Inflammatory macrophage treated with lipopolysaccharide for 4 hours (primary cell): ENCODE results near the gene CLIC1.

Source experiments
- DNase-seq: peaks from one replicate; pipeline ENCODE4 v3.0.0-alpha.2; 2020

The CLIC1 gene

DNA sequence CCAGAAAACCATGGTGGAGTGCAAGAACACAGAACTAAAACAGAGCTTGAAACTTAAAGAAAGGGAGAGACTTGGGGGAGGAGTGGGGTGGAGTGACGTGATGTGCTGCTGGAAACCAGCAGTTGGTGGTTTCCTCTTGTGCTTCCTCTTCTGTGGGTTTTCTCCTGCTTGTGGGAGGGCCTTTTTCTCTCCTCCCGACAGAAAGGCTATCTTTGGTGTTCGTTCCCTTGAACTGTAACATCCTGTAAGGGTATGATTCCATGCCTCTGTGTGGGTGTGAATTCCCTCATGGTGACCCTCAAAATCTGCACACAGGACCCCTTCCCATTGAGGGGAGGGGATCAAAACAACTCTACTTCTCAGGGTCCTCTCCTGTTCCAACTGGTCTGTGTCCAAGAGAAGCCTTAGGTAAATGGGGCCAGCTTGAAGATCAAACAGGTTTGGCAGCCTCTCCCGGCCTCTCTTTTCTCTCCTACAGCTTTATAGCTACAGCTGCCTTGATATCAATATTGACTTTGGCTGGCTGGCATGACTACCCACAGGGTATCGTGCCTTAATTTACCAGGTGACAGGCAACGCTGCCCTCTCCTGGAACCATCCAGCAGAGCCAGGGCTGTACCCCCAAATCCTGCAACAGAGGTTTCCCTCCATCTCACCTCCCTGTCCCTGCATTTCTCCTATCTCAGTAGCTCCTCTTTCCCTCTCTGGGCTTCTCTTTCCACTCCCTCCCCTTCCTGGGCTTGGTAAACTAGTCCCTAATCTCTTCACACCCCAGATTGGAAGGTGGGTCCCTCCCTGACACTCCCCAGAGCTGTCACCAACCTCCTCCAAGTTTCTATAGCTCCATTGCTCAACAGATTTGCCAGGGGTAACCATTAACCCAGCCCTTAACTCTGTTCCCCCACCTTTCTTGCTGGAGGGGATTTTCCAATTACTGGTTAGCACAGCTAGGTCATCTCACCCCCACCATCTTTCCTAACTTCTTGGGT is 2.0 kb upstream of the CLIC1 start:
- DNase-seq = peak; percentile 95

DNA sequence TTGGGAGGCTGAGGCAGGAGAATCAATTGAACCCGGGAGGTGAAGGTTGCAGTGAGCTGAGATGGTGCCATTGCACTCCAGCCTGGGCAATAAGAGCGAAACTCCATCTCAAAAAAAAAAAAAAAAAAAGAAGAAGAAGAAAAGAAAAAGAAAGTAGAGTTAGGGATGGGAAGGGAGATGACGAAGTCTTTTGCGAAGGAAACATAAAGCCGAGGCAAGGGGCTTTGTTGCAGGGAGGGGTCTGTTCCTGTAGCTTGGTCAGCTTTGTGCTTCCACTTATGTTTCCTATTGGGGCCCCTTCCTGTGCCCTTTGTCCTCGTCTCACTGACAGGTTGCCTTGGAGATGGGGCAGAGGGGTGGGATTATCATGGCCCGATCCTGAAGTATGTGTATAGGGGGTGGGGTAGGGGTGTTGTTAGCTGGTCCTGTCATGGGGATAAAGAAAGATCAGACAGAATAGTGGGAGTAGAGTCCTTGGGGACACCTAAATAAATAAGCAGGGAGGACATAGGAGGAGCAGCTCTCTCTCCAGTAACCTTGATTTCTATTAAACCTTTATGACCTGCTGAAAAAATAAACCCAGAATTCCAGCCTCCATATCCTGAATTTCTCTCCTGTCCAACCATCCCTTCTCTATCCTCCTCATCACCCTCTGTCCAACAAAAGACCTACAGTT is 1.1 kb upstream of the CLIC1 start:
- DNase-seq = peak; percentile 80

DNA sequence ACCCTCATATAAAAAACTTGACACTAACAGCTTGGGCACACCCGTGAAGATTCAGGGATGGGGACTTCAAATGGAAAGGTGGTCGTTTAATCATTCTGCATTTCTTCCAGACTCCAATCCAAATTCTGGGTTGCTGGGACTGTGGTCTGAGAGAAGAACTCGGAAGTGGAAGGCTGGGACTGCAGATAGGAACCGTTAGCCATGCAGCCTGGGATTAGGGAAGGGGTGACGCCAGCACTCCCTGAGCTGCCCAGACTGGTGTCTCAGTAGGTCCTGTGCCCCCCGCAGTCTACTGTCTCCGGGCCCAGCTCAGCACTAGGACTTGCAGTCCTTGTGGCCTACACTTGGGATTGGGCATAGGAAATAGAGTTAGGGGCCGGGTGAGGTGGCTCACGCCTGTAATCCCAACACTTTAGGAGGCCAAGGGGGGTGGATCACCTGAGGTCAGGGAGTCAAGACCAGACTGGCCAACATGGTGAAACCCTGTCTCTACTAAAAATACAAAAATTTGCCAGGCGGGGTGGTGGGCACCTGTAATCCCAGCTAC is 511 bp upstream of the CLIC1 start:
- peak; percentile 50 for DNase-seq

DNA sequence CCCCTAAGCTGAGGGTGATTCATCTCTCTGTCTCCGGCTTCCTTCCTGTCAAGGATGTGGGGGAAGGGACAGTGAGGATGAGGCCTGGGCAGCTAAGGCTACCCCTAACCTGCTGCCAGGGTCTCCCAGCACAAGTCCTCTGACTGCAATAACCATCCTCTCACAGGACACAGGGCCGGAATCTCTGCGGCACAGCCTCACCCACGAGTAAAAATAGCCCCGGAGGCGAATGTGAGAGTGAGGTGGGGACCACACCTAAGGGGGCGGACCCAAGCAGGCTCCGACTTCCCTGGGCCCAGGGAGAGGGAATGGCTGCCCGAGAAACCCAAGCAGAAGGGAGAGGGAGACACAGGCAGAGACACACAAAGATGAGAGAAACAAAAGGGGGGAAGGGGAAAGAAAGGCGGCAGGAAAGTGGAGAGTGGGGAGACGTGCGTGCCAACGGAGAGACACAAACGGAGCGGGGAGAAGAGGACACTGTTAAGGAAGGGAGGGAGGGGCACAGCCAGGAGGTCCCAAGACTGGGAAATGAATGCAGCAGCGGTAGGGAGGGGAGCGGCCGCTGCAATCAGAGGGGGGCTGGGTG is 1.4 kb downstream of the CLIC1 start:
- DNase-seq = peak; percentile 88

DNA sequence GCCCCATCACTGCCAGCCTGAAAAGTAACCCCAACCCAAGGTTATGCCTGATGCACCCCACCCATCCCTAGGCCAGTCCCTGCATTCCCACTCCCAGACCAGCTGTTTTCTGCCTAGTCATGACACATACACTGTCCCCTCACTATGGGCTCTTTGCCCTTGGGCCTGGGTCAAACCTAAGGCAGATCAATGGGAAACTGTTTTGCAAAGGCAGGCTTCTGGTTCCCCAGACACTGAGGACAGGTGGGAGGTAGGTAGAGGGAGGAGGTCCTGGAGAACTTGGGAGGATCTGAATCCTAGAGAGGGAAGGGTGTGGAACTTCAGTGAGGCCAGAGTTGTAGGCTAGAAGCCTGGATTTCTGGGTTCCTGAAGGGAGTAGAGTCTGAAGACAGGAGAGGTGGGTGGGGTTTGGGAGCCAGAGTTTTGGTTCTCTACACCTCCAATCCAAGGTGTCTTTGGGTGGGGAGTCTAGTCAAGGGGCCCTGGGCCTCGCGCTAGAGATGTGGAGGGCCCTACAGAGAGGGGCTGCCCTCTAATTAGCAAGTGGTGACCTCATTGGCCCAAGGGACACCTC is 2.0 kb downstream of the CLIC1 start:
- DNase-seq = no peak

DNA sequence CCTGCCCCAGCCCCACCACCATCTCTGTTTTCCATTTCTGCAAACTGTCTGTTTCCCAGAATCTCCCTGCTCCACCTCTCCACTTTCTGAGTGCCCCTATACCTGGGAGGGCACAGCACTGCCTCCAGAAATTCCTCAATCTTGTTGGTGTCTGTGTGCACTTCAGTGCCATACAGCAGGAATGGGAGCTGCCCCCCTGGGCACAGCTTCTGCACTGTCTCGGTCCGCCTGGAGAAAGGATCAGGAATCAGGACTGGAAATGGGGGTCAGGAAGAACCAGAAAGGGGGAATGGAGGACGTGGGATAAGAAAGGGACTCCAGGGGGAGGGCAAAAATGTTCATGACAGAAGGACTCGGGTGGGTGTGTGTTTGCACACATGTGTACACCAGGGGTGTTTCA is 2.6 kb downstream of the CLIC1 start:
- no peak for DNase-seq

GRCh38 chr6:31732029-31732428 is 4.3 kb downstream of the CLIC1 start:
- DNase-seq = no peak

DNA sequence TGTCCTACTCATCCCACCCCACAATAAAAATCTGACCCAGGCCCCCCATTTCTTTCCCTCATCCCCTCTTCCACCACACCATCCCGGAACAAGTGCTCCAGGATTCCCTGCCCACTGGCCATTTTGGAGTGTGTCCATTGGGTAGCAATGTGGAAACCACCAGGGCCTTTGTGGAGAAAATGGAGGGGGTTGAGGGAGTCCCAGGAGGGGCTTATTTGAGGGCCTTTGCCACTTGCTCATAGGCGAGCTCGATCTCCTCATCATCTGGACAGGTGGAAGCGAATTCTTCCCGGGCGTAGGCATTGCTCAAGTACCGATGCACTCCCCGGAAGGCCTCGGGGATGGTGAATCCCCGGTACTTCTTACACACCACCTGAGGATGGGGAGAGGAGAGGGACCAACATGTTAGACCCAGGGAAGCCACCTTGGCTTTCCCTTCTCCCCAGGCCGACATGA is 5.7 kb downstream of the CLIC1 start:
- DNase-seq = no peak

DNA sequence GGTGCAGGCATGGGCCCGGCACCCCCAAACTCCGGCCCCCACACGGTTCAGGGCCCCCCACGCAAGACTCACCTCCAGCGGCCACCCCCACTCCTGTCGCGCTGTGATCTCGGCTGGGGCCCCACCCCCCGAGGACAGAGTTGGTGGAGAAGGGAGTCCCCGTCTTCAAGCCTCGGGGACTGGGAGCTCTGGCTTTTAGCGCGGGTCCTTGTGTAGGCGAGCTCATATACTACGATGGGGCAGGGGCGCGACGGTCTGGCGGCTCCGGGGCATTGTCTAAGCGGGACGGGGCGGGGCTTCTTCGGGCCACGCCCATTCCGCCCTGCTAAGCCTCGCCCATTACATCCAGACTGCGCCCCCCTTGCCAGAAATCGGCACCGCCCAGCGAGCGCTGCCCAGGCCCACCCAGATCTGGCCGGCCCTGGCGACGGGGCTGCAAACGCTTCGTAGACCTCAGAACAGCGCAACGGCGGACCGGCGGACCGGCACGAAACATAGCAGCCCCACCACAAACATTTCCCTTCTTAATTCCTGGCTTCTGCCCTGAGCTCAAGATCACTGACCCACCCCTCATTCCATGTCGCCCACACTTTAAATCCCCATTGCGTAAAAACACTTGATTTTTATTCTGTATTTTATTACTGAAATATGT is 6.2 kb downstream of the CLIC1 start:
- DNase-seq = peak; percentile 80

GRCh38 chr6:31729515-31729978 is 6.8 kb downstream of the CLIC1 start:
- peak; percentile 87 for DNase-seq

- no peak for DNase-seq
Observed at GRCh38 chr6:31728767-31729514, 7.4 kb downstream of the CLIC1 start, which contains the start of gene DDAH2. Gene DDAH2 (minus strand): TSS chr6:31729299. CDS start chr6:31729161, 138 bp downstream.

- DNase-seq = no peak
Observed at GRCh38 chr6:31727717-31728671, 8.3 kb downstream of the CLIC1 start.

DNA sequence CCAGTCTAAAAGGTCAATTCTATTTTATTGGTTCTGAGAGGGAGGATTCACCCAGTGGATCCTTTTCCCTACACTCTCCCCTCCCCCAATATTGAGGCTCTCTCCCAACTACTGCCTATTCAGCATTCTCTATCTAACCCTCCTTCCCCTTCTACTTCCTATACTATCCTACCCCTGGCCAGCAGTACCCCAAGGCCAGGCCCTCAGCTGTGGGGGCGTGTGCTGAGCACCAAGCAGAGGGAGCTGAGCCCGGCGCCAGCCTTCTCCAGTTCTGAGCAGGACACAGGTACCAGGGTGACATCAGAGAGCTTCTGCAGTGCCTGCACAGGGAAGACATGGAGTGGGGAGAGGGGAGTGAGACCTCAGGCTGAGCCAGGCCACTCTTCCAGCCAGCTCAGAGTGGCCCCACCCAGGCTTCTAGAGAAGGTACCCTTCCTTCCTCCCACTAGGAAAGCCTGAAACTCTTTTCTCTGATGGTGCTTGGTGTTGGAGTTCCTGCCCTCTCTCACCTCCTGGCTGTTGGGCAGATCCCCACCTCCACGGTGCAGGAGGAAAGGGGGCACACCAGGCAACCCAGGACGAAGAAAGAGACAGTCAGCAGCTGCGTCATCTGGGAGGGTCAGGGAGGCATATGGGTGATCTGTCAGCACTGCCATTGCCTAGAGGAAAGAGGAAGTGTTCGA is 9.2 kb downstream of the CLIC1 start:
- DNase-seq = peak; percentile 94

- DNase-seq = peak; percentile 96
Observed at GRCh38 chr6:31725502-31726350, 10.6 kb downstream of the CLIC1 start.

DNA sequence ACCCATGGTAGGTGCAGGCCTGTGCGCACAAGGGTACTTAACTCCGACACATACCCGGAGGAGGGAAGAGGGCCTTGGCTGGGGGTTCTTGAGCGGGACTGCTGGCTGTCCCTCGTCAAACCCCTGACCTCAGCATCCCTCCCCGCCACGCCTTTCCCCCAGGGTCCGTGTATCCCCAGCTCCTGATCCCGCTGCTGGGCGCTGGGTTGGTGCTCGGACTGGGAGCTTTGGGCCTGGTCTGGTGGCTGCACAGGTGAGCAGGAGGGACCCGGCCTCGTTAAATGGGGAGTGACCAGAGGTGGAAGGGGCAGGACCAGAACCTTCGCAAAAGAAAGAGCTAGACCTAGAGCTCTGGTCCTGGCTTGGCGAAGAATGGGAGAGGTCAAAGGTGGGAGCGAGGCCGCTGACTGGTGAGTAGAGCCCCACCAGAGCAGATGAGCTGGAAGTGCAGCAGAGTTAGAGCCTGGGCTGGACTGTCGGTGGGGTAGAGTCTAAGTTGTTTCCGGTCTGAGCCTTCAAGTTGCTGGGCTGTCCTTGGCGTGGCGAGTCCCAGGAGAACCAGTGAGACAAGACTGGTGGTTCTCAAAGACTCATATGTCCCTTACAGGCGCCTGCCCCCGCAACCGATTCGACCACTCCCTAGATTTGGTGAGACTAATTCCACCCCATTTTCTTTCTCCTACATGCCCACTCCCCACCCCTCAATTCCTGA is 12.2 kb downstream of the CLIC1 start:
- DNase-seq = no peak

DNA sequence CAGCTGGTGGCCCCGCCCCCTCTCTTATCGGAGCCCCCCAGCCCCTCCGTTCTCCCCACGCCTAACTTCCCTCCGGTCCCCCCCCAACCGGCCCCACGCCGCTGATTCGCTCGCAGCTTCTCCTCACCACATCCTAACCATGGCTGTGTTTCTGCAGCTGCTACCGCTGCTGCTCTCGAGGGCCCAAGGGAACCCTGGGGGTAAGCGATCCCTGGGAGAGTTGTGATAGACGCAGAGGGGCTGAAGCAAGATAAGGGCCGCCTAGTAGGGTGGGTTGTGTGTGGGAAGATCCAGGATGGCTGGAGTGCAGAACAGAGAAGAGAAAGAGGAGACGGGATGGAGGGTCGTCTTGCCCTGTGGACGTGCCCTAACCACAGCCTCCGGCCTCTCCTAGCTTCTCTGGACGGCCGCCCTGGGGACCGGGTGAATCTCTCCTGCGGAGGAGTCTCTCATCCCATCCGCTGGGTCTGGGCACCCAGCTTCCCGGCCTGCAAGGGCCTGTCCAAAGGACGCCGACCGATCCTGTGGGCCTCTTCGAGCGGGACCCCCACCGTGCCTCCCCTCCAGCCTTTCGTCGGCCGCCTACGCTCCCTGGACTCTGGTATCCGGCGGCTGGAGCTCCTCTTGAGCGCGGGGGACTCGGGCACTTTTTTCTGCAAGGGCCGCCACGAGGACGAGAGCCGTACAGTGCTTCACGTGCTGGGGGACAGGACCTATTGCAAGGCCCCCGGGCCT is 12.9 kb downstream of the CLIC1 start, which contains the start of gene MPIG6B:
Gene MPIG6B, plus strand, starts transcription at position 129 of the 735 bp plus-strand sequence. Its CDS starts 11 bp downstream, at position 140.
- DNase-seq = no peak

DNA sequence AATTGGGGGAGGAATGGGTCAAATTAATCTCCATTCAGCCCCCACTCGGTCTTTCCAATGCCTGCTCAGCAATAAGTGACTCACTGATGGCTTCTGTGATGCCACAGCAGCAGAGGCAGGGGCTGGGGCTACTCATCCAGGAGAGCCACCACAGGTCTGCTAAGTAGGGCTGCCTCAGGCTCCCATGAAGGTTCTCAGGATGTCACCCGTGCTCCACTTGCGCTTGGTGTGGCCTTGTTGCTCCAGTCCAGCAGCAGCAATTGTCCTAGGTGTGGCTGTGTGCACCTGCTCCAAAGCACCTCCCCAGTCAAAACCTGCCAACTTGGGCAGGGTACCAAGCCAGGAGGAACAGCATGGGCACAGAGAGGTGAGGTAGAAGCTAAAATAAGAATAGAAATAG is 14.2 kb downstream of the CLIC1 start:
- DNase-seq = no peak
